Measurements from ENCODE around the gene SLC15A4.
"Not testable (repeated sequence)": the region's sequence is repeated elsewhere in the genome, so short reads cannot be mapped to it uniquely, and the experiment has no call there.

SLC15A4 gene

GRCh38 chr12:128814411-128815261 is 9.1 kb downstream of the SLC15A4 start:
- no peak for DNase-seq (ENCODE audit: low read depth)

GRCh38 chr12:128813883-128814282 is 9.9 kb downstream of the SLC15A4 start:
- DNase-seq (ENCODE audit: low read depth), result no peak

DNA sequence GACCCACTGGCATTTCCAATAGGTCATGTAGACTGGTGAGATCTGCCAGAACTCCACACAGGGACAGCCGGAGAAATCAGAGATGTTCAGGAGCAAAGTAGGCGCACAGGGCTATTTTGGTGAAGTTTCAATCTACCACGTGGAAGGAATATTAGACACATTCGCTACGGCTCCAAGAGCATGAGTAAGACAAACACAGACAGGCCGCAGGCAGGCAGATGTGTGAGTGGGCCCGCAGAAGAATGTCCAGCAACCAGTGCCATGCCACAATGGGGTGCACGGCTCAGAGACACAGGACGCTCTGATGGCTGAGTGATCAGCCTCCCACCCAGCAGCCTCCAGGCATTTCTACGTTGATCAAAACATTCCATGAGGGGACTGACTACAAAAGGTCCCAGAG is 10.4 kb downstream of the SLC15A4 start:
- no peak for DNase-seq (ENCODE audit: low read depth)

GRCh38 chr12:128811806-128812205 is 12.0 kb downstream of the SLC15A4 start:
- DNase-seq (ENCODE audit: low read depth), result no peak

GRCh38 chr12:128810182-128811127 is 13.3 kb downstream of the SLC15A4 start:
- DNase-seq (ENCODE audit: low read depth), result peak; percentile 52

GRCh38 chr12:128808651-128809050 is 15.1 kb downstream of the SLC15A4 start:
- DNase-seq (ENCODE audit: low read depth), result no peak

- no peak for DNase-seq (ENCODE audit: low read depth)
Measured at GRCh38 chr12:128807161-128807724, 16.5 kb downstream of the SLC15A4 start.

DNA sequence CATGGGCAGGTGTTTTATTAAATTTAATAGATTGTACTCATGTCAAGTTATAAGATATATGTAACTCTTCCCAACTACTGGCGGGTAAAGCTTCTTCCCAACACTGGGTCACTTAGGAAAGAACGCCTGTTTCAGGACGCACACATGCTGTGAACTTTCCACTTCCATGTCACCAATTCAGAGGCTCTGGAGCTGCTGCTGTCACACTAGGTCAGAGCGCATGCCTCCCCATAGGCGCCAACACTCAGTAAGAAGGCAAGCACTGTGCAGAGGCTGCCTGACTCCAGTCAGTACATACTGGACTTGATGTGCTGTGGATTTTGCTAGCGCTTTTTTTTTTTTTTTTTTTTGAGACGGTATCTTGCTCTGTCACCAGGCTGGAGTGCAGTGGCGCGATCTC is 17.2 kb downstream of the SLC15A4 start:
- DNase-seq (ENCODE audit: low read depth), result no peak

DNA sequence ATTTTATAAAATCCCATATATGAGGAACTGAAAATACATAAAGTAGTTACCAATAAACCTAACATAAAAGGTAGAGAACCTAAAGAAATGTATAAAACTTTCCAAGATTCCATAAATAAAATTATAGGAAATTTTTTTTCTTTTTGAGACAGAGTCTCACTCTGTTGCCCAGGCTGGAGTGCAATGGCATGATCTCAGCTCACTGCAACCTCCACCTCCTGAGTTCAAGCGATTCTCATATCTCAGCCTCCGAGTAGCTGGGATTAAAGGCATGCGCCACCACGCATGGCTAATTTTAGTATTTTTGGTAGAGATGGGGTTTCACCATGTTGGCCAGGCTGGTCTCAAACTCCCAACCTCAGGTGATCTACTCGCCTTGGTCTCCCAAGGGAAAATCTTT is 18.4 kb downstream of the SLC15A4 start:
- not testable (repeated sequence) for DNase-seq (ENCODE audit: low read depth)

- DNase-seq (ENCODE audit: low read depth), result no peak
Measured at GRCh38 chr12:128804762-128805161, 19.0 kb downstream of the SLC15A4 start.

- no peak for DNase-seq (ENCODE audit: low read depth)
Measured at GRCh38 chr12:128803788-128804187, 20.0 kb downstream of the SLC15A4 start.

DNA sequence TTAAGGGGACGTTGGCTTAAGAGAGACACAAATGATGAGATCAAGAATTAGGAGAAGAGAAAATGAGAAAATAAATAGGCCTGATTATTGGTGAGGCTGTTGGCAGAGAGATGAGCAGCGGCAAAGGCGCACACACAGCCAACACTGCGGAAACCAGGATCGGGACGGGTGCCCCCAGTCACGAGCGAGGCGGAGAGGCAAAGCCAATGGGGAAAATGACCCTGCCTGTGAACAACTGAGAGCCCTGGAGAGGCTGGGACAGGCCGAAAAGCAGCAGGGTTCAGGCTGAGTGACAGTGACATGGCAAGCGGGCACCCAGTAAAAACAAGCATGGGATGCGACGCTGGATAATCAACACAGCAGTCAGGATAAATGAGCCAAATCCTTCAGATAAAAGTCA is 21.0 kb downstream of the SLC15A4 start:
- no peak for DNase-seq (ENCODE audit: low read depth)

GRCh38 chr12:128801879-128802391 is 21.8 kb downstream of the SLC15A4 start:
- DNase-seq (ENCODE audit: low read depth), result no peak

DNA sequence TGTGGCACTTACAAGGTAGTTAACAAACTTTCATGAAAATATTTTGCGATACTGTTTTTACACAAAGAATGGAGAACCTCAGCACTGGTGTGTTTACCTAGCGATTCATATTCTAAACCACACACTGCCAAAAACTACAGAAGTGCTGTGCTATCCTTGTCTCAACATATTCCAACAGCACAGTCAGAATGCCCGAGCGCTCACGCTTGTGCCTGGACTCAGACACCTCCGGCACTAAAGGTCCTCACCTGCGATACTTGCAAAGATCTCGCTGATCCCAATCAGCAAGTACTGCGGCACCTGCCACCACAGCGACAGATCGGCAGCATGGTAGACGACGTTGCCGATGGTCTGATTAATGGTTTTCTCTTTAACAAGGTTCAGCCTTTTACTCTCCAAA is 23.2 kb downstream of the SLC15A4 start:
- DNase-seq (ENCODE audit: low read depth), result no peak

- DNase-seq (ENCODE audit: low read depth), result no peak
Measured at GRCh38 chr12:128798571-128799341, 25.0 kb downstream of the SLC15A4 start.

DNA sequence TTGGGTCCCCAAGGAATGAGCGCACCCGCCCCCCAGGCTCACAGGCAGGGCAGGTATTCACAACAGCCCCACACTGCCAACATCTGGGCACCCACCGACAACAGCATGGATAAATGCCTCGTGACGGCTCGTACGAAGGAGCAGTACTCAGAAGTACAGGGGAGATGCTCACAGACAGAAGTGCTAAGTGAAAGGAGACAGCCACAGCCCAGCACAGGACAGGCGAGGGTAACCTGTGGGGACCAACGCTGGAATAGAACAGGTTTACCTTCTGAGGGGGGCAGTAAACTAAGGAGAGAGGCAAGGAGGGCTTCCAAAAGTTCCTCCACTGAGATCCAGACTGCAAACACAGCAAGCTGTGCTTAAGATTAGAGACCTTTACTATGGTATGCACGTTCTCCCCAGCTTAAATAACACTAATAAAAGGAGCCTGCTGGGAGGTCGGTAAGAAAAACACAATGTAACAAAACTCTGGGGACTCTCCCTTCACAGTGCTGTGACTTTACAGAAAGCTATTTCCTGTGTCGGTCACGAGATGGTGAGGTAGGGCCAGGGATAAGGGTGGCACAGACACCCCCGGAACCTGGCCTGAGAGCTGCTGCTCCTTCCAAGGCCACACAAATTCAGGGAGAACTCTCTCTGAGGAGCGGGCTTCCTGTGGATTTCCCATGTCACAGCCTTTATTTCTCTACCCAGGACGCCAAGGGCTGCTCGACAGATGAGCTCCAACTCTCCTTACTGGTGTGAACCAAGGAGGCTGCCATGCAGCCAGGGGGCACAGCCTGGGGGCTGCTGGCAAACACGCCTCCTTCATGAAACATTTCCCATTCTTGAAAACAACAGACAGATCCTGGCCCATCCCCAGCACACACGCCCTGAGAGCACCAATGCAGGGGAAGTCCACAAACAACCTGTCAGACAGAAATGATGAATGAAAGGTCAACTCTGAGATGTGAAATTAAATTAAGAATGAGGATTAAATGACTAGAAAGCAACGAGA is 26.3 kb downstream of the SLC15A4 start:
- no peak for DNase-seq (ENCODE audit: low read depth)

DNA sequence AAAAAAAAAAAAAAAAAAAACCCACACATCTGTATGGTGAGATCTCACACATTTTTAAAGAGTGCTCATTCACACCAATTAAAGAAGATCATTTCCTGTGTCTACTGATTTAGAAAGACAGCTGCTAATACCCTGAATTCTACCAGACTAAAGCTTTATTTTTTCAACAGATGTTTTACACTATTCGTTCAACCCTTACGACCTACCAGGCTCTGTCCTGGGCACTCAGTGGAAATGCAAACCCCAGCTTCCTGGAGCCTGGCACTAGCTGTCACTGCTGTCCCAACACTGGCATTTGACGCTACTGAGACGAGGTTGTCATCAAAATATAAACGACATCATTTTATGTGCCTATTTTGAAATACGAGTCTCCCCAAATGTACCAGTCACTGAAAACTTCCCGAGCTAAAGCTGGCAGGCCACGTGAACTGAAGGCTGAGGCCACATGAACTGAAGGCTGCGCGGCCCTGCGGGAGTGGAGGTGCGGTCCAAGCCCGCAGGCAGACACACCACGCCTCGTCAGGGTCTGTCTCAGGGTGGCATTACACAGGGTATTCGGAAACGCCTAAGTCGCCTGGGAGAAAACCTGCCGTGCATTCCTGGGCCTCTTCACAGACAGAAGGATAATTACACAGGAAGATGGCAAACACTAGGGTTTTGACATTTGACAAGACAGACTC is 27.2 kb downstream of the SLC15A4 start:
- DNase-seq (ENCODE audit: low read depth), result no peak

GRCh38 chr12:128795530-128796361 is 28.0 kb downstream of the SLC15A4 start:
- DNase-seq (ENCODE audit: low read depth), result no peak

All from stimulated activated CD8-positive, alpha-beta memory T cell treated with anti-CD3 and anti-CD28 coated beads, Interleukin-4, amount 100 ng/mL, for 24 hours (primary cell).